ENCODE measurements around the gene KIF5A.

KIF5A gene

DNA sequence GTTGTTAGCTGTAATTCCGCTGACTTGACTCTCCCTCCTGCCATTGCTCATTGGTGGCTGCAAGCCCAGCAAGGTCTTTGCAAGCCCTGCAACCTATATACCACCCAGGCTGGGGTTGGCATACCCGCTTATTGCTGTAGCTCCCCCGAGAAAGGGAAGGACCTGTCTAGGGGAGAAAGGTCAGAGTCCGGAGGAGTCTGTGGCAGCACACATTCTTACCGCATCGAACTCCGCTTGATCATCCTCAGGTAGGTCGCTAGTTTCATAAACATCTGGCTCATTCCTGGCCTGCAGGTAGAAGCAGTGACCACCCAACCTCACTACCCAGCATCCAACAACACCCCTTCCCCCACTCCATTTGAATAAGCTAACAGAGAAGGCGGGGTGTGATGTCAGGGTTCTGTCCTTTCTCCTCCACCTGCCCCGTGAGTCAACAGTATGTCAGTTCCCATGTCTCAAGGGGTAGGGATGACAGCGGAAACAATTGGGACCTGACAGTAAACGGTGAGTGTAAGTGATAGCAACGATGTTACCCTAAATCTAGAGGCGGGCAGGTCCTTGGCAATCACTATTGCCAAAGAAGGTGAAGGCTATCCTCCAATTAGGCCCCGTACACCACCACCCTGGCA is 3.9 kb upstream of the KIF5A start:
- TF ChIP-seq, protein P1, sequence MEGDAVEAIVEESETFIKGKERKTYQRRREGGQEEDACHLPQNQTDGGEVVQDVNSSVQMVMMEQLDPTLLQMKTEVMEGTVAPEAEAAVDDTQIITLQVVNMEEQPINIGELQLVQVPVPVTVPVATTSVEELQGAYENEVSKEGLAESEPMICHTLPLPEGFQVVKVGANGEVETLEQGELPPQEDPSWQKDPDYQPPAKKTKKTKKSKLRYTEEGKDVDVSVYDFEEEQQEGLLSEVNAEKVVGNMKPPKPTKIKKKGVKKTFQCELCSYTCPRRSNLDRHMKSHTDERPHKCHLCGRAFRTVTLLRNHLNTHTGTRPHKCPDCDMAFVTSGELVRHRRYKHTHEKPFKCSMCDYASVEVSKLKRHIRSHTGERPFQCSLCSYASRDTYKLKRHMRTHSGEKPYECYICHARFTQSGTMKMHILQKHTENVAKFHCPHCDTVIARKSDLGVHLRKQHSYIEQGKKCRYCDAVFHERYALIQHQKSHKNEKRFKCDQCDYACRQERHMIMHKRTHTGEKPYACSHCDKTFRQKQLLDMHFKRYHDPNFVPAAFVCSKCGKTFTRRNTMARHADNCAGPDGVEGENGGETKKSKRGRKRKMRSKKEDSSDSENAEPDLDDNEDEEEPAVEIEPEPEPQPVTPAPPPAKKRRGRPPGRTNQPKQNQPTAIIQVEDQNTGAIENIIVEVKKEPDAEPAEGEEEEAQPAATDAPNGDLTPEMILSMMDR (IDR thresholded peaks at IDR 0.05; ENCODE audit: low read depth, low read length, poor library complexity, severe bottlenecking) = no peak
- TF ChIP-seq EZH2phosphoT487 (IDR thresholded peaks at IDR 0.05; ENCODE audit: borderline replicate concordance, low read length) = no peak
- peaks cover 9% of the 10 kb centered on the region for H3F3A ChIP-seq (ENCODE audit: control insufficient read depth, insufficient read depth)
- H3K36me3 ChIP-seq (ENCODE audit: control insufficient read depth, low read length) = peaks cover 24% of the 10 kb centered on the region
- peaks cover 35% of the 10 kb centered on the region for H3K4me1 ChIP-seq (ENCODE audit: control insufficient read depth, low read length)
- peak overlapping the region; percentile 90 for H3K4me2 ChIP-seq (ENCODE audit: low read length)
- no peak overlapping the region for H3K27ac ChIP-seq (ENCODE audit: low read depth, low read length)
- peaks cover 31% of the 10 kb centered on the region for H3K79me2 ChIP-seq (ENCODE audit: control insufficient read depth, low read length)
- H4K20me1 ChIP-seq (ENCODE audit: control insufficient read depth, insufficient read depth, low read depth, low read length) = no peaks in the 10 kb centered on the region
- no peaks in the 10 kb centered on the region for H3K9me3 ChIP-seq (ENCODE audit: control insufficient read depth, insufficient read depth, low read length)
- H3K9me2 ChIP-seq (replicated peaks; ENCODE audit: control insufficient read depth, low read length) = no peaks in the 10 kb centered on the region
- peaks cover 6% of the 10 kb centered on the region; the same call in 1 of the 2 replicates for H3K27me3 ChIP-seq (ENCODE audit: control insufficient read depth, low read length)
- peak overlapping the region; percentile 80 for H3K4me3 ChIP-seq (ENCODE audit: low read length)

DNA sequence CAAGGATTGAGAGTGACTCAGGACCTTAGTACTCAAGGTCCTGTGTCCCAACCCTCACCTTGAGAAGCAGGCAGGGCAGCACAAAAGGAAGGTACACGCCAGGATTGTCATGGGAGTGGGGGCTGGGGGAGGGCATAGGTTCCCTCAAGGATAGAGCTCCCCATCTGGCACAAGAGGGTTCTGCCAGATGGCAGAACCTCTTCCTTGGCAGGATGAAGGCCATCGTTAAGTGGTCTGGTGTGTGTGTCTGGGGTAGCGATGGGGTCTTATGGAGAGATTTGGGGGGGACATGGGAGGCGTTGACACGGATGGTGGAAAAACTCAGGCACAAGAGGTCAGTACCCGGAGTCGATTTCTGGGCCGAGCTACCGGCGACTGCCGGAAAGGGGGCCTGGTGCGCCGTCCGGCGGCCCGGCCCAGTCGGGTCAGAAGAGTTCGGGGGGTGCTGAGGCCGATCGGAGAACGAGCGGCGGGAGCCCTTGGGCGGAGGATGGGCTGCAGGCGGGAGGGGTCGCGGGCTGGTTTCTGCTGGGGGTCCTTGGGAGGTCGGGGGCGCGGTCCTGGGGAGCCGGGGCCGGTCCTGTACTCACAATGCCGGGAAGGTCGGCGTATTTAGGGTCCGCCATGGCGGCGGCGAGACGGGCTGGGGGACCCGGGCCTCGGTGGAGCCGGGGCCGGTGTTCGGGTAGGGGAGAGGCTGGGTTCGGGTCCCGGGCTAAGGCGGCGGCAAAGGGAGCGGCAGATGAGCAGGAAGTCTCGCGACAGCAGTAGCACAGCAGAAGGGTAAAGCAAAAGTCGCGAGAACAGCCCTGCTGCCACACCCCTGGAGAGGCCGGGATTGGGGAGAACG is 3.2 kb upstream of the KIF5A start, which contains the start of gene DCTN2:
Gene DCTN2 (minus strand): TSS at position 755 of the 850 bp plus-strand sequence. CDS start 129 bp downstream, at position 626.
- Histone ChIP-seq H3K4me2 (ENCODE audit: low read length) (peak within 1 kb of the TSS; percentile 90), H3K4me3 (ENCODE audit: low read length) (peak within 1 kb of the TSS; percentile 80), H3K27me3 (ENCODE audit: control insufficient read depth, low read length) (peaks cover 6% of the 10 kb centered on the region; the same call in 1 of the 2 replicates), H3K9me3 (ENCODE audit: control insufficient read depth, insufficient read depth, low read length) (no peaks in the 10 kb centered on the region), H3K79me2 (ENCODE audit: control insufficient read depth, low read length) (peaks cover 31% of the 10 kb centered on the region), H3K4me1 (ENCODE audit: control insufficient read depth, low read length) (peaks cover 35% of the 10 kb centered on the region), H4K20me1 (ENCODE audit: control insufficient read depth, insufficient read depth, low read depth, low read length) (no peaks in the 10 kb centered on the region), H3K9me2 (replicated peaks; ENCODE audit: control insufficient read depth, low read length) (no peaks in the 10 kb centered on the region), H3K27ac (ENCODE audit: low read depth, low read length) (peak within 1 kb of the TSS; percentile 11; the same call in 1 of the 2 replicates), H3K36me3 (ENCODE audit: control insufficient read depth, low read length) (peaks cover 19% of the 10 kb centered on the region), H3F3A (ENCODE audit: control insufficient read depth, insufficient read depth) (peaks cover 9% of the 10 kb centered on the region)
- TF ChIP-seq EZH2phosphoT487 (IDR thresholded peaks at IDR 0.05; ENCODE audit: borderline replicate concordance, low read length) = no peak
- TF ChIP-seq, protein P1 (IDR thresholded peaks at IDR 0.05; ENCODE audit: low read depth, low read length, poor library complexity, severe bottlenecking) = no peak

DNA sequence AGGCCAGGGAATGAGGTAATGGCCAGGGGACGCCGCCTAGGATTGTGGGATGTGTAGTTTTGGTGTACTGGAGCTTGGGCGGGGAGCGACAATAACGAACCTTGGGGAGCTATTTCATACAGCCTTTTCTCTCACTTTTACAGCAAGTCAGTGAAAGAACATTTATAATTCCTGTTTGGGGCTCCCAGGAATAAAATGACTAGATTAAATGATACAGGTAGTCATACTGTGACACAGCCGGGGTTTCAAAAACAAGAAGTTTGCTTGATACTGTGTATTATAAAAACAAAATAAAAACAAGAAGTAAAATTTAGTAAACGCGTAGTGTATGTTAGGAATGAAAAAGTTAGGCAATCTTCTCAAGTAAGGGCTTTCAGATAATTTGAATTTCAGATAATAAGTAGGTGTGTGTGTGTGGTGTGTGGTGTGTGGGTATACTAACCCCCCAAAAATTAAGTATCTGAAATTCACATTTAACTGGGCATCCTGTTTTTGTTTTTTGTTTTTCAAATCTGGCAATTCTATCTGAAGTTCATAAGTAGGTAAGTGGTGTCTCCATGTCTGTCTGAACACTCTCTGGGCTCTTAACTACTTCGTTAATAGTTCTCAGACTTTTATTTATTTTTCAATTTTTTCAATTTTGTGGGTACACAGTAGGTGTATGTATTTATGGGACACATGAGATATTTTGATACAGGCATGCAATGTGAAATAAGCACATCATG is 2.4 kb upstream of the KIF5A start:
- Histone ChIP-seq H3K4me1 (ENCODE audit: control insufficient read depth, low read length) (peaks cover 35% of the 10 kb centered on the region), H3F3A (ENCODE audit: control insufficient read depth, insufficient read depth) (peaks cover 9% of the 10 kb centered on the region), H4K20me1 (ENCODE audit: control insufficient read depth, insufficient read depth, low read depth, low read length) (no peaks in the 10 kb centered on the region), H3K9me2 (replicated peaks; ENCODE audit: control insufficient read depth, low read length) (no peaks in the 10 kb centered on the region), H3K27me3 (ENCODE audit: control insufficient read depth, low read length) (peaks cover 6% of the 10 kb centered on the region; the same call in 1 of the 2 replicates), H3K4me2 (ENCODE audit: low read length) (peak overlapping the region; percentile 90), H3K36me3 (ENCODE audit: control insufficient read depth, low read length) (peaks cover 17% of the 10 kb centered on the region), H3K4me3 (ENCODE audit: low read length) (peak overlapping the region; percentile 80), H3K27ac (ENCODE audit: low read depth, low read length) (no peak overlapping the region), H3K9me3 (ENCODE audit: control insufficient read depth, insufficient read depth, low read length) (no peaks in the 10 kb centered on the region), H3K79me2 (ENCODE audit: control insufficient read depth, low read length) (peaks cover 31% of the 10 kb centered on the region)
- TF ChIP-seq EZH2phosphoT487 (IDR thresholded peaks at IDR 0.05; ENCODE audit: borderline replicate concordance, low read length) = no peak
- TF ChIP-seq, protein P1 (IDR thresholded peaks at IDR 0.05; ENCODE audit: low read depth, low read length, poor library complexity, severe bottlenecking) = no peak
